CD14-positive monocyte (primary cell): ENCODE results near the gene LARGE2. TPM values are rescaled to one million over a fixed set of nuclear protein-coding genes. Genes with fewer than 3 reads are reported as not detected.

ENCODE experiments used
- DNase-seq, 3 donors: peaks; one replicate each; pipeline ENCODE4 v3.0.0-alpha.2; 2011 to 2022
- H2AFZ ChIP-seq: 2 replicates; pipeline ENCODE4 v1.6.0; 2012; ENCODE audit warnings: mild to moderate bottlenecking, low read depth, low read length, inconsistent platforms; ENCODE audit not compliant: insufficient read depth, poor library complexity, severe bottlenecking
- H3K27ac ChIP-seq, 2 donors: 1 replicate in 1 of 2; 2 replicates in 1 of 2; pipeline ENCODE4 v1.5.1; 2012 to 2013; ENCODE audit warnings: low read length in 2 of 2, control low read depth in 1 of 2, inconsistent platforms in 1 of 2, low read depth in 1 of 2, mild to moderate bottlenecking in 1 of 2
- H3K27me3 ChIP-seq, 2 donors: one replicate each; pipeline versions ENCODE4 v1.6.0 to v1.6.1; 2011 to 2013; ENCODE audit warnings: low read length in 2 of 2; ENCODE audit not compliant: control insufficient read depth in 2 of 2, insufficient read depth in 2 of 2
- H3K36me3 ChIP-seq, 2 donors: replicated peaks in 1 of 2; 1 replicate in 1 of 2; 2 replicates in 1 of 2; pipeline versions ENCODE4 v1.5.1 to v1.6.1; 2012 to 2013; ENCODE audit warnings: low read length in 2 of 2, control low read depth in 1 of 2, inconsistent platforms in 1 of 2, mild to moderate bottlenecking in 1 of 2; ENCODE audit not compliant: insufficient read depth in 2 of 2, control insufficient read depth in 1 of 2
- H3K4me1 ChIP-seq, 2 donors: 1 replicate in 1 of 2; 2 replicates in 1 of 2; pipeline versions ENCODE4 v1.5.1 to v1.6.1; 2012 to 2013; ENCODE audit warnings: low read length in 2 of 2, control low read depth in 1 of 2, inconsistent platforms in 1 of 2, mild to moderate bottlenecking in 1 of 2, moderate library complexity in 1 of 2; ENCODE audit not compliant: insufficient read depth in 2 of 2, control insufficient read depth in 1 of 2
- H3K4me2 ChIP-seq: replicated peaks from 2 replicates; pipeline ENCODE3; 2012; ENCODE audit warnings: low read length, moderate library complexity, mild to moderate bottlenecking; ENCODE audit not compliant: poor library complexity, severe bottlenecking; ENCODE audit errors: extremely low read depth
- H3K4me3 ChIP-seq, 3 experiments: fragments of 200-600 bp in 1 of 3; sonication (generic) in 1 of 3; replicated peaks in 1 of 3; 1 replicate in 2 of 3; 2 replicates in 1 of 3; pipeline ENCODE4 v1.5.1; 2011 to 2013; ENCODE audit warnings: low read length in 3 of 3, mild to moderate bottlenecking in 3 of 3, control low read depth in 2 of 3, low read depth in 2 of 3, inconsistent platforms in 1 of 3, moderate library complexity in 1 of 3
- H3K79me2 ChIP-seq: 2 replicates; pipeline ENCODE4 v1.6.0; 2012; ENCODE audit warnings: mild to moderate bottlenecking, control low read depth, inconsistent platforms, low read length, moderate library complexity; ENCODE audit not compliant: insufficient read depth
- H3K9ac ChIP-seq: 2 replicates; pipeline ENCODE4 v1.6.0; 2017; ENCODE audit warnings: low read length, mild to moderate bottlenecking; ENCODE audit not compliant: insufficient read depth, poor library complexity, severe bottlenecking
- H3K9me3 ChIP-seq, 2 donors: replicated peaks in 1 of 2; 1 replicate in 1 of 2; 2 replicates in 1 of 2; pipeline versions ENCODE4 v1.5.1 to v1.6.1; 2012 to 2013; ENCODE audit warnings: low read length in 2 of 2, control low read depth in 1 of 2; ENCODE audit not compliant: control insufficient read depth in 1 of 2, insufficient read depth in 1 of 2
- H4K20me1 ChIP-seq: 2 replicates; pipeline ENCODE4 v1.6.0; 2012; ENCODE audit warnings: mild to moderate bottlenecking, low read length, control low read depth, moderate library complexity; ENCODE audit not compliant: insufficient read depth
- H3K27ac Mint-ChIP-seq, 7 donors: one replicate each; pipeline ENCODE4 v1.8.0; 2020; ENCODE audit warnings: mild to moderate bottlenecking in 7 of 7, mixed read lengths in 7 of 7, moderate library complexity in 6 of 7, inconsistent platforms in 2 of 7
- H3K27me3 Mint-ChIP-seq, 3 donors: one replicate each; pipeline ENCODE4 v1.8.0; 2021 to 2022; ENCODE audit warnings: low read depth in 3 of 3, mild to moderate bottlenecking in 3 of 3, mixed read lengths in 3 of 3, moderate library complexity in 3 of 3, inconsistent platforms in 1 of 3
- H3K36me3 Mint-ChIP-seq, 2 donors: one replicate each; pipeline ENCODE4 v1.8.0; 2020; ENCODE audit warnings: mixed read lengths in 2 of 2, inconsistent platforms in 1 of 2, mild to moderate bottlenecking in 1 of 2
- H3K4me1 Mint-ChIP-seq: one replicate; pipeline ENCODE4 v1.8.0; 2020; ENCODE audit warnings: mild to moderate bottlenecking, mixed read lengths
- H3K4me3 Mint-ChIP-seq, 2 donors: one replicate each; pipeline ENCODE4 v1.8.0; 2020; ENCODE audit warnings: mild to moderate bottlenecking in 2 of 2, mixed read lengths in 2 of 2, moderate library complexity in 1 of 2
- H3K9me3 Mint-ChIP-seq, 7 donors: one replicate each; pipeline ENCODE4 v1.8.0; 2020 to 2022; ENCODE audit warnings: mixed read lengths in 7 of 7, mild to moderate bottlenecking in 6 of 7, moderate library complexity in 6 of 7, inconsistent platforms in 2 of 7
- CTCF ChIP-seq: fragments of 200-600 bp; IDR thresholded peaks from one replicate; pipeline ENCODE4 v1.8.0; 2022; ENCODE audit warnings: antibody characterized with exemption, mild to moderate bottlenecking
- WGBS: methylation state at CpG from one replicate; pipeline ENCODE4 v1.1.5; 2013; ENCODE audit warnings: missing lambda C conversion rate; ENCODE audit not compliant: insufficient coverage; 5-methylcytosine and 5-hydroxymethylcytosine counted together
- intact Hi-C, 2 donors: fragments of 100-400 bp; cut with micrococcal nuclease; formaldehyde crosslinking; loops; one replicate each; pipeline versions ENCODE4 v1.15.0 to v1.15.1; 2023
- polyA plus RNA-seq, 3 donors: library from polyadenylated mRNA; depleted of rRNA in 1 of 3; unstranded in 2 of 3; stranded (reverse) in 1 of 3; fragments of 300-500 nt in 2 of 3; fragments of >200 nt in 1 of 3; fragmentation: Illumina TruSeq in 2 of 3; gene quantifications; 1 replicate in 2 of 3; 2 replicates in 1 of 3; pipeline ENCODE4 v1.2.3, GENCODE V29; 2012 to 2021

LARGE2 gene
- polyA plus RNA-seq, 3 donors: 0.12 TPM; not detected in 2

- Mint-ChIP-seq H3K27me3 (no peaks in the 10 kb centered on the region), H3K4me3 (no peak overlapping the region), H3K9me3 (no peaks in the 10 kb centered on the region), H3K36me3 (peaks cover 58 to 91% of the 10 kb centered on the region in 2 donors), H3K27ac (peak overlapping the region; percentile 8 to 78 (median 40)), H3K4me1 (peaks cover 66% of the 10 kb centered on the region)
- Histone ChIP-seq H2AFZ (no peak overlapping the region), H3K4me2 (no peak overlapping the region), H3K27me3 (no peaks in the 10 kb centered on the region), H3K4me1 (peaks cover 62 to 66% of the 10 kb centered on the region in 2 donors), H3K9me3 (no peaks in the 10 kb centered on the region), H3K4me3 (no peak overlapping the region), H3K79me2 (peaks cover 32% of the 10 kb centered on the region), H4K20me1 (peaks cover 50% of the 10 kb centered on the region), H3K27ac (peak overlapping the region; percentile 28 to 59), H3K9ac (peak overlapping the region; percentile 27), H3K36me3 (peaks cover 45 to 86% of the 10 kb centered on the region in 2 donors)
- no peak for DNase-seq
- no peak for TF ChIP-seq CTCF
- WGBS: 85% methylated on average over 4 of the region's 8 CpGs
- intact Hi-C loops: no loop called here
These were observed 13.1 kb downstream of the LARGE2 start for GRCh38 chr11:45935349-45936064.

- Mint-ChIP-seq H3K4me1 (peaks cover 55% of the 10 kb centered on the region), H3K27ac (peak overlapping the region in 2 of 7 donors; percentile 61 to 84), H3K36me3 (peaks cover 64 to 90% of the 10 kb centered on the region in 2 donors), H3K4me3 (no peak overlapping the region), H3K9me3 (no peaks in the 10 kb centered on the region), H3K27me3 (no peaks in the 10 kb centered on the region)
- H3K9ac ChIP-seq: no peak overlapping the region
- no peak for DNase-seq
- H3K27ac ChIP-seq: peak overlapping the region in 1 of 2 donors; percentile 59
- no peak overlapping the region for H3K4me2 ChIP-seq
- peaks cover 46 to 91% of the 10 kb centered on the region in 2 donors for H3K36me3 ChIP-seq
- no peaks in the 10 kb centered on the region for H3K9me3 ChIP-seq
- TF ChIP-seq CTCF: no peak
- 92% methylated on average over 3 of the region's 4 CpGs for WGBS
- H3K79me2 ChIP-seq: peaks cover 26% of the 10 kb centered on the region
- peaks cover 39% of the 10 kb centered on the region for H4K20me1 ChIP-seq
- no peak overlapping the region for H2AFZ ChIP-seq
- peaks cover 51 to 56% of the 10 kb centered on the region in 2 donors for H3K4me1 ChIP-seq
- no peaks in the 10 kb centered on the region for H3K27me3 ChIP-seq
- intact Hi-C loops: no loop called here
- H3K4me3 ChIP-seq: no peak overlapping the region
These were observed 14.1 kb downstream of the LARGE2 start for GRCh38 chr11:45936511-45937054.
